RWPE2 (cell line): ENCODE data around the gene FHIP1A.
A peak's percentile ranks its signal among the peaks of the same experiment; 100 is the strongest.

ENCODE experiments used
- ATAC-seq: fragments of 200-7000 bp; cut with Tn5 transposase; 3 replicates; pipeline ENCODE4 v1.9.1; 2021; ENCODE audit warnings: low read depth
- DNase-seq: peaks from one replicate; pipeline ENCODE4 v3.0.0-alpha.2; 2020; ENCODE audit warnings: low spot score
- H3K27ac ChIP-seq: fragments of 450-650 bp; 2 replicates; pipeline ENCODE4 v1.5.1; 2017; ENCODE audit warnings: mild to moderate bottlenecking; ENCODE audit not compliant: poor library complexity, severe bottlenecking
- H3K27me3 ChIP-seq: fragments of 250-450 bp; sonication (Bioruptor Pico); 2 replicates; pipeline ENCODE4 v1.5.1; 2021; ENCODE audit warnings: mild to moderate bottlenecking, moderate library complexity; ENCODE audit not compliant: insufficient read depth, poor library complexity, severe bottlenecking
- H3K36me3 ChIP-seq: fragments of 250-450 bp; sonication (Bioruptor Pico); 2 replicates; pipeline ENCODE4 v1.5.1; 2020; ENCODE audit warnings: low read depth, mild to moderate bottlenecking, moderate library complexity
- H3K4me1 ChIP-seq: fragments of 250-450 bp; sonication (Bioruptor Pico); 2 replicates; pipeline ENCODE4 v1.5.1; 2021; ENCODE audit warnings: mild to moderate bottlenecking, moderate library complexity; ENCODE audit not compliant: insufficient read depth, poor library complexity, severe bottlenecking
- H3K4me3 ChIP-seq: fragments of 250-450 bp; sonication (Bioruptor Pico); 2 replicates; pipeline ENCODE4 v1.5.1; 2021; ENCODE audit warnings: mild to moderate bottlenecking, moderate library complexity; ENCODE audit not compliant: severe bottlenecking
- H3K9me3 ChIP-seq: fragments of 250-450 bp; sonication (Bioruptor Pico); 2 replicates; pipeline ENCODE4 v1.5.1; 2021; ENCODE audit warnings: mild to moderate bottlenecking, moderate library complexity; ENCODE audit not compliant: severe bottlenecking
- CTCF ChIP-seq: fragments of 450-650 bp; IDR thresholded peaks from one replicate; pipeline ENCODE4 v1.5.1; 2017; ENCODE audit warnings: mild to moderate bottlenecking, moderate library complexity; ENCODE audit not compliant: poor library complexity, severe bottlenecking

The FHIP1A gene

DNA sequence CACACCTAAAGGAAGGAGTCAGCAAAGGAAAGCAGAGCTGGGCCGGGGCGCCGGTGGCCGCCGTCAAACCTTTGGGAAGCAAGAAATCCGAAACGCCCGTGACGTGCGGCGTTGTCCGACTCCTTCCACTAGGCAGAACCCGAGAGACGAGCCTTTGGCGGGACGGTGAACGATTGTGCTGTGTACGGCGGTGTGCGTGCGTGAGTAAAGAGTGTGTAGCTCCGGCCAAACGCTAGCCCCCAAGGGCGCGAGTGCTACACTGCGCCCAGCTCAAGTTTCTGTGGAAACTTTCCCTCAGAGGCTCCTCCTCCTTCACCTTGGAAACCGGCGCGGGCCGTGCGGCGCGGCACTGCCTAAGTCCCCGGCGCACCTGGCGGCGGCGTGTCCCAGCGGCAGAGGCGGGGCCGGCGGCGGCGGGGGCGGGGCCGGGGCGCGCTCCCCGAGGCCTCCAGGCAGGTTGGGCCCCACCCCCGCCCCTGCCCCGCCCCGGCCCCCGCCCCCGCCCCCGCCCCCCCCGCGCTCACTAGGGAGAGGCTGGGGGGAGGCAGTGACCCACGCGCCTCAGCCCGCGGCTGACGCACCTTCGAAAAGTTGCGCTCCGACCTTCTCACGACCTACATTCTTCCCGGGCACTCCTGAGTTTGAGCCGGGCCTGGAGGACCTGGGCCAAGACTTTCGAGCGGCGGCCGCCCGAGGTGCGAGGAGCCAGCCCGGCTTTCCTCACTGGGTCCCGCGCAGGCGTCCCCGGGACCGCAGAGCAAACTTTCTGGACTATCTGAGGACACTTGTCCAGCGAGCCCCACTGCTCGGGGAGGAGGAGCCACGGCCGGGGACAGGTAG lies at the start of gene FHIP1A:
TSS of gene FHIP1A (plus strand) at position 547 of the 840 bp plus-strand sequence. CDS start 157,084 bp downstream, outside the sequence.
- Histone ChIP-seq H3K27me3 (no peaks in the 10 kb centered on the region), H3K4me1 (peaks cover 13% of the 10 kb centered on the region), H3K27ac (peak within 1 kb of the TSS; percentile 80), H3K9me3 (no peaks in the 10 kb centered on the region), H3K36me3 (no peaks in the 10 kb centered on the region), H3K4me3 (peak within 1 kb of the TSS; percentile 83)
- ATAC-seq, result peak; percentile 85
- peak; percentile 92 for DNase-seq
- TF ChIP-seq CTCF, result peak; percentile 2

GRCh38 chr4:151359576-151359975 lies 49.4 kb upstream of the FHIP1A start:
- TF ChIP-seq CTCF, result no peak
- Histone ChIP-seq H3K4me1 (peaks cover 12% of the 10 kb centered on the region), H3K4me3 (no peak overlapping the region), H3K36me3 (no peaks in the 10 kb centered on the region), H3K9me3 (no peaks in the 10 kb centered on the region), H3K27me3 (no peaks in the 10 kb centered on the region), H3K27ac (no peak overlapping the region)
- DNase-seq (no peak), ATAC-seq (no peak)

- H3K36me3 ChIP-seq, result no peaks in the 10 kb centered on the region
- H3K9me3 ChIP-seq, result no peaks in the 10 kb centered on the region
- ATAC-seq (no peak), DNase-seq (no peak)
- no peaks in the 10 kb centered on the region for H3K27me3 ChIP-seq
- no peak for TF ChIP-seq CTCF
- no peak overlapping the region for H3K27ac ChIP-seq
- H3K4me3 ChIP-seq, result no peak overlapping the region
- H3K4me1 ChIP-seq, result peaks cover 5% of the 10 kb centered on the region
Measured at GRCh38 chr4:151361126-151361525, 47.9 kb upstream of the FHIP1A start.

DNA sequence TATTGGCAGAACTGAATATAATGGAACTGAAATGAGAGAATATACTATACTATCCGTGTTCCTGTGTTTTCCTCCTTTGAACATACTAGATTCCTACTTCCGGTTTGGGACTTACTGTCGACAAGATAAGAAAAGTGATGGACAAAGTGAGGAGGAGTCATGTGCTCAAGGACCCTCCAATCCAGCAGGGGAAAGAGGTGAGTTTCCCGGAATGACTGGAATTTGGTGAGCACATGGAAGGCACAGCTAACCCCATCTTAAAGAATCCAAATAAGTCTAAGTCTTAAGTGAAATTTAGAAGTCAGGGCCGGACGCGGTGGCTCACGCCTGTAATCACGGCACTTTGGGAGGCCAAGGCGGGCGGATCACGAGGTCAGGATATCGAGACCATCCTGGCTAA lies 47.0 kb upstream of the FHIP1A start:
- H3K36me3 ChIP-seq, result no peaks in the 10 kb centered on the region
- no peaks in the 10 kb centered on the region for H3K9me3 ChIP-seq
- no peak for DNase-seq
- no peak overlapping the region for H3K4me3 ChIP-seq
- H3K27ac ChIP-seq, result no peak overlapping the region
- H3K4me1 ChIP-seq, result no peaks in the 10 kb centered on the region
- TF ChIP-seq CTCF, result no peak
- no peak for ATAC-seq
- no peaks in the 10 kb centered on the region for H3K27me3 ChIP-seq
